Neuronal stem cell (in vitro differentiated cells): ENCODE data around the gene AVEN.

Experiments
- DNase-seq: peaks from one replicate; pipeline ENCODE4 v3.0.0-alpha.2; 2013; ENCODE audit warnings: low spot score
- H2AFZ ChIP-seq: one replicate; pipeline ENCODE4 v1.6.1; 2013; ENCODE audit warnings: mild to moderate bottlenecking, low read length, inconsistent platforms
- H2AK5ac ChIP-seq: 2 replicates; pipeline ENCODE4 v1.6.1; 2013; ENCODE audit warnings: low read depth, mild to moderate bottlenecking, inconsistent platforms, low read length, moderate library complexity, mixed read lengths
- H2BK120ac ChIP-seq: 2 replicates; pipeline ENCODE4 v1.6.1; 2013; ENCODE audit warnings: low read depth, mild to moderate bottlenecking, inconsistent platforms, low read length, moderate library complexity, mixed read lengths
- H2BK12ac ChIP-seq: one replicate; pipeline ENCODE4 v1.6.1; 2013; ENCODE audit warnings: low read length, inconsistent platforms
- H2BK15ac ChIP-seq: 2 replicates; pipeline ENCODE4 v1.6.1; 2013; ENCODE audit warnings: mild to moderate bottlenecking, low read length, inconsistent platforms, mixed read lengths
- H2BK5ac ChIP-seq: one replicate; pipeline ENCODE4 v1.6.1; 2013; ENCODE audit warnings: inconsistent platforms, mild to moderate bottlenecking, low read length, moderate library complexity
- H3K14ac ChIP-seq: one replicate; pipeline ENCODE4 v1.6.1; 2013; ENCODE audit warnings: low read length, inconsistent platforms
- H3K18ac ChIP-seq: 2 replicates; pipeline ENCODE4 v1.6.1; 2013; ENCODE audit warnings: low read length, inconsistent platforms
- H3K23ac ChIP-seq: 2 replicates; pipeline ENCODE4 v1.6.1; 2013; ENCODE audit warnings: low read depth, mild to moderate bottlenecking, mixed read lengths, low read length, inconsistent platforms; ENCODE audit not compliant: poor library complexity
- H3K27ac ChIP-seq: replicated peaks from 3 replicates; pipeline ENCODE4 v1.5.1; 2013; ENCODE audit warnings: low read length, inconsistent platforms
- H3K27me3 ChIP-seq, 3 experiments: 2 replicates each; pipeline ENCODE4 v1.6.1; 2013; ENCODE audit warnings: low read length in 3 of 3, mild to moderate bottlenecking in 2 of 3, inconsistent platforms in 1 of 3, low read depth in 1 of 3, mixed read lengths in 1 of 3, moderate library complexity in 1 of 3; ENCODE audit not compliant: control insufficient read depth in 3 of 3, insufficient read depth in 3 of 3
- H3K36me3 ChIP-seq, 2 donors: replicated peaks in 1 of 2; 2 replicates each; pipeline ENCODE4 v1.6.1; 2013; ENCODE audit warnings: low read length in 2 of 2; ENCODE audit not compliant: control insufficient read depth in 2 of 2, insufficient read depth in 2 of 2
- H3K4ac ChIP-seq: 2 replicates; pipeline ENCODE4 v1.6.1; 2013; ENCODE audit warnings: inconsistent platforms, mild to moderate bottlenecking, low read length, moderate library complexity
- H3K4me1 ChIP-seq, 2 donors: 1 replicate in 1 of 2; 2 replicates in 1 of 2; pipeline ENCODE4 v1.6.1; 2013; ENCODE audit warnings: low read length in 2 of 2, low read depth in 1 of 2; ENCODE audit not compliant: control insufficient read depth in 2 of 2, insufficient read depth in 1 of 2
- H3K4me2 ChIP-seq: one replicate; pipeline ENCODE4 v1.6.1; 2013; ENCODE audit warnings: mild to moderate bottlenecking, low read length, inconsistent platforms; ENCODE audit not compliant: insufficient read depth, poor library complexity, severe bottlenecking
- H3K4me3 ChIP-seq, 2 donors: 2 replicates each; pipeline ENCODE4 v1.5.1; 2013; ENCODE audit warnings: low read length in 2 of 2, mild to moderate bottlenecking in 2 of 2, inconsistent platforms in 1 of 2, moderate library complexity in 1 of 2
- H3K79me1 ChIP-seq: one replicate; pipeline ENCODE4 v1.6.1; 2013; ENCODE audit warnings: low read depth, mild to moderate bottlenecking, inconsistent platforms, low read length, moderate library complexity
- H3K9ac ChIP-seq: one replicate; pipeline ENCODE4 v1.6.1; 2013; ENCODE audit warnings: mild to moderate bottlenecking, low read depth, low read length, inconsistent platforms; ENCODE audit not compliant: poor library complexity
- H3K9me3 ChIP-seq, 2 donors: replicated peaks in 1 of 2; 2 replicates each; pipeline versions ENCODE3 to v1.6.1; 2013; ENCODE audit warnings: low read length in 2 of 2, mild to moderate bottlenecking in 2 of 2, inconsistent platforms in 1 of 2, low read depth in 1 of 2, mixed read lengths in 1 of 2, moderate library complexity in 1 of 2; ENCODE audit not compliant: control insufficient read depth in 2 of 2, insufficient read depth in 1 of 2
- H4K8ac ChIP-seq: one replicate; pipeline ENCODE4 v1.6.1; 2013; ENCODE audit warnings: low read depth, mild to moderate bottlenecking, inconsistent platforms, low read length, moderate library complexity
- H4K91ac ChIP-seq: one replicate; pipeline ENCODE4 v1.6.1; 2013; ENCODE audit warnings: low read length, low read depth, mild to moderate bottlenecking, inconsistent platforms; ENCODE audit not compliant: poor library complexity
- WGBS, 2 donors: extraction: QIAGEN DNeasy Blood & Tissue Kit; methylation state at CpG; one replicate each; pipeline ENCODE4 v1.1.7; 2013; ENCODE audit warnings: missing lambda C conversion rate in 2 of 2, mixed read lengths in 1 of 2; ENCODE audit not compliant: insufficient read length in 2 of 2, insufficient replicate concordance in 1 of 2; ENCODE audit errors: extremely low coverage in 2 of 2; 5-methylcytosine and 5-hydroxymethylcytosine counted together

AVEN gene

GRCh38 chr15:33888176-33888575 is 150.8 kb downstream of the AVEN start:
- Histone ChIP-seq H3K18ac (no peak overlapping the region), H2AK5ac (no peak overlapping the region), H2AFZ (no peak overlapping the region), H2BK120ac (no peak overlapping the region), H3K27me3 (no peaks in the 10 kb centered on the region), H2BK5ac (no peak overlapping the region), H3K23ac (no peak overlapping the region), H3K79me1 (no peaks in the 10 kb centered on the region), H2BK15ac (no peak overlapping the region), H4K8ac (no peak overlapping the region), H3K4me2 (no peak overlapping the region), H2BK12ac (no peak overlapping the region), H3K36me3 (no peaks in the 10 kb centered on the region), H3K27ac (no peak overlapping the region), H4K91ac (no peak overlapping the region), H3K4me1 (peaks cover 0 to 2% of the 10 kb centered on the region in 2 donors), H3K4me3 (no peak overlapping the region), H3K4ac (no peak overlapping the region), H3K9ac (no peak overlapping the region), H3K14ac (no peak overlapping the region), H3K9me3 (no peaks in the 10 kb centered on the region)
- DNase-seq, result no peak
- WGBS, 2 donors, result no CpG with 5 or more reads among the region's 2 CpGs

GRCh38 chr15:33882921-33883320 is 156.1 kb downstream of the AVEN start:
- no peak overlapping the region for H2BK12ac ChIP-seq
- H3K4me1 ChIP-seq, result peaks cover 0 to 2% of the 10 kb centered on the region in 2 donors
- no peak overlapping the region for H2AFZ ChIP-seq
- no peak overlapping the region for H3K18ac ChIP-seq
- H4K8ac ChIP-seq, result no peak overlapping the region
- H3K4me3 ChIP-seq, result no peak overlapping the region
- H3K4me2 ChIP-seq, result no peak overlapping the region
- no peak for DNase-seq
- no peak overlapping the region for H4K91ac ChIP-seq
- H3K23ac ChIP-seq, result no peak overlapping the region
- no peak overlapping the region for H2AK5ac ChIP-seq
- no CpG with 5 or more reads among the region's 2 CpGs for WGBS, 2 donors
- H3K36me3 ChIP-seq, result no peaks in the 10 kb centered on the region
- H2BK15ac ChIP-seq, result no peak overlapping the region
- no peak overlapping the region for H3K9ac ChIP-seq
- no peaks in the 10 kb centered on the region for H3K27me3 ChIP-seq
- H3K14ac ChIP-seq, result no peak overlapping the region
- no peak overlapping the region for H2BK120ac ChIP-seq
- no peak overlapping the region for H3K4ac ChIP-seq
- no peaks in the 10 kb centered on the region for H3K9me3 ChIP-seq
- no peak overlapping the region for H3K27ac ChIP-seq
- H2BK5ac ChIP-seq, result no peak overlapping the region
- H3K79me1 ChIP-seq, result no peaks in the 10 kb centered on the region

- Histone ChIP-seq H4K91ac (no peak overlapping the region), H2AK5ac (no peak overlapping the region), H3K36me3 (no peaks in the 10 kb centered on the region), H2BK5ac (no peak overlapping the region), H3K4ac (no peak overlapping the region), H3K23ac (no peak overlapping the region), H2BK15ac (no peak overlapping the region), H2BK12ac (no peak overlapping the region), H3K4me2 (no peak overlapping the region), H3K27me3 (no peaks in the 10 kb centered on the region), H3K18ac (no peak overlapping the region), H3K9me3 (peaks cover 0 to 1% of the 10 kb centered on the region in 2 donors), H3K27ac (no peak overlapping the region), H3K79me1 (no peaks in the 10 kb centered on the region), H3K4me1 (peaks cover 7 to 9% of the 10 kb centered on the region in 2 donors), H2BK120ac (no peak overlapping the region), H3K9ac (no peak overlapping the region), H3K4me3 (no peak overlapping the region), H2AFZ (no peak overlapping the region), H3K14ac (no peak overlapping the region), H4K8ac (no peak overlapping the region)
- DNase-seq, result no peak
- WGBS, 2 donors, result no CpG with 5 or more reads among the region's 2 CpGs
These were observed 164.8 kb downstream of the AVEN start for GRCh38 chr15:33874156-33874555.

- no peak overlapping the region for H3K27ac ChIP-seq
- H3K79me1 ChIP-seq, result no peaks in the 10 kb centered on the region
- no peak overlapping the region for H3K18ac ChIP-seq
- H2BK120ac ChIP-seq, result no peak overlapping the region
- no peak for DNase-seq
- H3K4me3 ChIP-seq, result no peak overlapping the region
- H2BK15ac ChIP-seq, result no peak overlapping the region
- no peaks in the 10 kb centered on the region for H3K36me3 ChIP-seq
- no CpG with 5 or more reads among the region's 13 CpGs for WGBS, 2 donors
- no peak overlapping the region for H3K14ac ChIP-seq
- peak overlapping the region; percentile 17 for H2BK12ac ChIP-seq
- peak overlapping the region; percentile 15 for H2AFZ ChIP-seq
- no peaks in the 10 kb centered on the region for H3K27me3 ChIP-seq
- no peak overlapping the region for H4K91ac ChIP-seq
- no peak overlapping the region for H3K9ac ChIP-seq
- peaks cover 0 to 1% of the 10 kb centered on the region in 2 donors for H3K9me3 ChIP-seq
- no peak overlapping the region for H2BK5ac ChIP-seq
- H3K4me1 ChIP-seq, result peaks cover 7 to 9% of the 10 kb centered on the region in 2 donors
- no peak overlapping the region for H3K23ac ChIP-seq
- no peak overlapping the region for H4K8ac ChIP-seq
- H2AK5ac ChIP-seq, result no peak overlapping the region
- no peak overlapping the region for H3K4me2 ChIP-seq
- no peak overlapping the region for H3K4ac ChIP-seq
These were observed 166.4 kb downstream of the AVEN start for GRCh38 chr15:33872416-33873106.
